Fibroblast of skin of left quadriceps (primary cell): Measurements from ENCODE around the gene NCL.
"Not testable (repeated sequence)": the region's sequence is repeated elsewhere in the genome, so short reads cannot be mapped to it uniquely, and the experiment has no call there.

Experiments used
- DNase-seq, 2 experiments: peaks; one replicate each; pipeline ENCODE4 v3.0.0-alpha.2; 2013; ENCODE audit warnings: low read depth in 2 of 2

Gene NCL

GRCh38 chr2:231430437-231430836, 33.8 kb downstream of the NCL start:
- not testable (repeated sequence) for DNase-seq

- no peak for DNase-seq
These were observed 34.4 kb downstream of the NCL start for GRCh38 chr2:231429901-231430300.

GRCh38 chr2:231429152-231429551, 35.1 kb downstream of the NCL start:
- DNase-seq = no peak

GRCh38 chr2:231427116-231427515, 37.2 kb downstream of the NCL start:
- DNase-seq = no peak

- no peak for DNase-seq
These were observed 38.2 kb downstream of the NCL start for GRCh38 chr2:231425811-231426703.

GRCh38 chr2:231425291-231425810, 38.9 kb downstream of the NCL start:
- DNase-seq = no peak

- DNase-seq = no peak
These were observed 41.1 kb downstream of the NCL start for GRCh38 chr2:231423176-231423575.

- DNase-seq = no peak
These were observed 42.2 kb downstream of the NCL start for GRCh38 chr2:231422056-231422455.

- DNase-seq = no peak
These were observed 43.2 kb downstream of the NCL start for GRCh38 chr2:231421051-231421580.

- DNase-seq = no peak
These were observed 45.3 kb downstream of the NCL start for GRCh38 chr2:231418820-231419640.

- no peak for DNase-seq
These were observed 49.3 kb downstream of the NCL start for GRCh38 chr2:231415029-231415428.

- no peak for DNase-seq
These were observed 50.3 kb downstream of the NCL start for GRCh38 chr2:231413921-231414476.

GRCh38 chr2:231413456-231413855, 50.8 kb downstream of the NCL start:
- DNase-seq = no peak

- DNase-seq = no peak
These were observed 51.7 kb downstream of the NCL start for GRCh38 chr2:231412618-231412963.

GRCh38 chr2:231411831-231412617, 52.3 kb downstream of the NCL start:
- DNase-seq = peak; percentile 55 to 60

GRCh38 chr2:231411237-231411636, 53.0 kb downstream of the NCL start:
- no peak for DNase-seq

- DNase-seq = no peak
These were observed 53.8 kb downstream of the NCL start for GRCh38 chr2:231410293-231411004.

- DNase-seq = no peak
These were observed 54.5 kb downstream of the NCL start for GRCh38 chr2:231409776-231410175.

- not testable (repeated sequence) for DNase-seq
These were observed 56.0 kb downstream of the NCL start for GRCh38 chr2:231408304-231408703.

GRCh38 chr2:231407686-231408085, 56.6 kb downstream of the NCL start:
- DNase-seq = not testable (repeated sequence)
